ENCODE measurements around the gene LCE7A.

Gene LCE7A

DNA sequence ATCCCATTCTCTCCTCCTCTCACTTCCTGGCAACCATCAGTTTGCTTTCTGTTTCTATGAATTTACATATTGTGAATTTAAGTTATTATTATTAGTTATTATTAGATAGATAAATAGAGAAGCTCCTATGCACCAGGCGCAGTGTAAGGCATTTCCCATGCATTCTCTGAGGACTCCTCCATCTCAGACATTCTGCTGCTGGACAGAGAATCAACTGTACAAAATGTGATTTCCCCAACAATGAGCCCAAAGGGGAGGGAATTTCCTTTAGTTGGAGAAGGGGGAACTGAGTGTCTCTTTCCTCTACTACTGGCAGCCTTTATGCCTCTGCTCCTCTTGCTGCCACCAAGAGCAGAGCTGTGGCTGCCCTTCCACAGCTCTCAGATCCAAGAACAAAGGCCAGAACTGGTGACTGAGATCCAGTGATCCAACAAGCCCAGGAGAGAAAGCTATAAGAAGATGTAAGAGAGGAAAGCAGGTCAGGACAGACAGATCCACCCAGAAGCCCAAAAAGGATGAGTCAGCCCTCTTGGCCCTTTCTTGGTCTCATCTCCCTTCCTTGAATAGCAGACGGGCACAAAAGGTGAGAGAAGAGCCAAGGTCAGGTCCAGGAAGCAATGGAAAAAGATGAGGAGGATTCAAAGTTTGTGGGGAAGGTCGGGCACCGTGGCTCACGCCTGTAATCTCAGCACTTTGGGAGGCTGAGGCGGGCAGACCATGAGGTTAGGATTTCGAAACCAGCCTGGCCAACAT is 45.1 kb downstream of the LCE7A start:
- TF ChIP-seq, protein P1, sequence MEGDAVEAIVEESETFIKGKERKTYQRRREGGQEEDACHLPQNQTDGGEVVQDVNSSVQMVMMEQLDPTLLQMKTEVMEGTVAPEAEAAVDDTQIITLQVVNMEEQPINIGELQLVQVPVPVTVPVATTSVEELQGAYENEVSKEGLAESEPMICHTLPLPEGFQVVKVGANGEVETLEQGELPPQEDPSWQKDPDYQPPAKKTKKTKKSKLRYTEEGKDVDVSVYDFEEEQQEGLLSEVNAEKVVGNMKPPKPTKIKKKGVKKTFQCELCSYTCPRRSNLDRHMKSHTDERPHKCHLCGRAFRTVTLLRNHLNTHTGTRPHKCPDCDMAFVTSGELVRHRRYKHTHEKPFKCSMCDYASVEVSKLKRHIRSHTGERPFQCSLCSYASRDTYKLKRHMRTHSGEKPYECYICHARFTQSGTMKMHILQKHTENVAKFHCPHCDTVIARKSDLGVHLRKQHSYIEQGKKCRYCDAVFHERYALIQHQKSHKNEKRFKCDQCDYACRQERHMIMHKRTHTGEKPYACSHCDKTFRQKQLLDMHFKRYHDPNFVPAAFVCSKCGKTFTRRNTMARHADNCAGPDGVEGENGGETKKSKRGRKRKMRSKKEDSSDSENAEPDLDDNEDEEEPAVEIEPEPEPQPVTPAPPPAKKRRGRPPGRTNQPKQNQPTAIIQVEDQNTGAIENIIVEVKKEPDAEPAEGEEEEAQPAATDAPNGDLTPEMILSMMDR (conservative IDR thresholded peaks at IDR 0.05; ENCODE audit: low read depth, low read length): no peak
- H3K4me3 ChIP-seq (ENCODE audit: low read depth, low read length): no peak overlapping the region
- DNase-seq (ENCODE audit: low read depth): no peak

DNA sequence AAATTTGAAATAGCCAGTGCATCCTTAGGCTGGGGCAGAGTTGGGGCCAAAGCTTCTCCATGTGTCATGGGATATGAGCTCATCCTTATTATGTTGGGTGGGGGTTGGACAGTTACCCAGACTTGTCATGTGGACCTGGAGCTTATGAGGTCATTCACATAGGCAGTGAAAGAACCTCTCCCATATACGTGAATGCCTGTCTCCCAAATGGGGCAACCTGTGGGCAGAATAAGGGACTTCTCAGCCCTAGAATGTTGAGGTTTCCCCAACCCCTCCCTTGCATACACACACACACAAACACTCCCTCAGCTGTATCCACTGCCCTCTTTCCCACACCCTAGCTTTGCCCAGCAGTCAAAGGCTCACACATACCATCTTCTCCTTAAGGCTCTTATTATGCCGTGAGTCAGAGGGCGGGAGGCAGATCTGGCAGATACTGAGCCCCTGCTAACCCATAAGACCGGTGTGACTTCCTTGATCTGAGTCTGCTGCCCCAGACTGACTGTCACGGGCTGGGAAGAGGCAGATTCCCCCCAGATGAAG is 46.3 kb downstream of the LCE7A start:
- no peak for DNase-seq (ENCODE audit: low read depth)
- no peak overlapping the region for H3K4me3 ChIP-seq (ENCODE audit: low read depth, low read length)
- TF ChIP-seq, protein P1 (conservative IDR thresholded peaks at IDR 0.05; ENCODE audit: low read depth, low read length): no peak

DNA sequence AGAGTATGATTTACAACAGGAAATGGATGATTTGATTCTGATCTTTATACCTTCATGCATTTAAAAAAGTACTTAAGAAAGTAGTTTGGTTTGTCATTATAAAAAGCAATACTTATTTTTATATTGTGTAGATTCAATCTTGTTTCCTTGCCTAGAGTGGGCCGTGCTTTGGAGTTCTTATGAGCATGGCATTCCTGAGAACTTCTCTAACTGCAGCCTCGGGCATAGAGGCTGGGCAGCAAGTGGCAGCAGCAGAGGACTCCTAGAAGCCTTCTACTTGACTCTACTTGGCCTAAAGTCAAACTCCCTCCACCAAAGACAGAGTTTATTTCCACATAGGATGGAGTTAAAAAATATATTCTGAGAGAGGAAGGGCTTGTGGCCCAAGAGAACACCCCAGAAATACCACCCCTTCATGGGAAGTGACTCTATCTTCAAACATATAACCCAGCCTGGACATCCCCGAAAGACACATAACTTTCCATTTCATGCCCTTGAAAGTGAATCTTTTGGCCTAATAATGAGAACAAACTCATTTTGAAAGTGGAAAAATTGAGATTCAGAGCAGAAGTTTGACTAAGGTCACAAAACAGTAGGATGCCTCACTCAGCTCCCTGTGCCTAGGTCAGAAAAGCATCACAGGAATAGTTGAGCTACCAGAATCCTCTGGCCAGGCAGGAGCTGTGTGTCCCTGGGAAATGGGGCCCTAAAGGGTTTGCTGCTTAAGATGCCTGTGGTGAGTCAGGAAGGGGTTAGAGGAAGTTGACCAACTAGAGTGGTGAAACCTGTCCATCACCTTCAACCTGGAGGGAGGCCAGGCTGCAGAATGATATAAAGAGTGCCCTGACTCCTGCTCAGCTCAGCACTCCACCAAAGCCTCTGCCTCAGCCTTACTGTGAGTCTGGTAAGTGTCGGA is 48.1 kb downstream of the LCE7A start, which contains the start of gene IVL:
IVL (plus strand) TSS at position 861 of the 916 bp plus-strand sequence. CDS start 1,252 bp downstream, outside the sequence.
- TF ChIP-seq, protein P1 (conservative IDR thresholded peaks at IDR 0.05; ENCODE audit: low read depth, low read length): no peak
- no peak for DNase-seq (ENCODE audit: low read depth)
- H3K4me3 ChIP-seq (ENCODE audit: low read depth, low read length): no peak within 1 kb of the TSS

DNA sequence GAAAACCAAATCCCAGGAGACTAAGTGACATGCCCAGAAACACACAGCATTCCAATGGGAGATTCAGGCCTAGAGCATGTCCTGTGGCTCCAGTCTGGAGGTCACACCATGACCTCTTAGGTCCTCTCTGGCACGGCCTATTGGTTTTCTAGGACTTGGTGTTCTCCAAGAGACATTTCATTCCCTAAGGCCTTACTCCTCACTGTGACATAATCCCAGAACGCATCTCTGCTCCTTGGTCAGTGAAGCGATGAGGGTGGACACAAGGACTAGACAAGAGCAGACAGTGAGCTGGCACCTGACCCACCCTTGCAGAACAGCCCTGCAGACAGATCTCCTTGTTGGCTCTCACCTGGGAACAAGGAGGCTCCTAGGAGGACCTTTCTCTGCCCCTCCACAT is 49.4 kb downstream of the LCE7A start:
- TF ChIP-seq, protein P1 (conservative IDR thresholded peaks at IDR 0.05; ENCODE audit: low read depth, low read length): no peak
- H3K4me3 ChIP-seq (ENCODE audit: low read depth, low read length): no peak overlapping the region
- DNase-seq (ENCODE audit: low read depth): no peak
